ENCODE measurements around the gene PEF1.

DNA sequence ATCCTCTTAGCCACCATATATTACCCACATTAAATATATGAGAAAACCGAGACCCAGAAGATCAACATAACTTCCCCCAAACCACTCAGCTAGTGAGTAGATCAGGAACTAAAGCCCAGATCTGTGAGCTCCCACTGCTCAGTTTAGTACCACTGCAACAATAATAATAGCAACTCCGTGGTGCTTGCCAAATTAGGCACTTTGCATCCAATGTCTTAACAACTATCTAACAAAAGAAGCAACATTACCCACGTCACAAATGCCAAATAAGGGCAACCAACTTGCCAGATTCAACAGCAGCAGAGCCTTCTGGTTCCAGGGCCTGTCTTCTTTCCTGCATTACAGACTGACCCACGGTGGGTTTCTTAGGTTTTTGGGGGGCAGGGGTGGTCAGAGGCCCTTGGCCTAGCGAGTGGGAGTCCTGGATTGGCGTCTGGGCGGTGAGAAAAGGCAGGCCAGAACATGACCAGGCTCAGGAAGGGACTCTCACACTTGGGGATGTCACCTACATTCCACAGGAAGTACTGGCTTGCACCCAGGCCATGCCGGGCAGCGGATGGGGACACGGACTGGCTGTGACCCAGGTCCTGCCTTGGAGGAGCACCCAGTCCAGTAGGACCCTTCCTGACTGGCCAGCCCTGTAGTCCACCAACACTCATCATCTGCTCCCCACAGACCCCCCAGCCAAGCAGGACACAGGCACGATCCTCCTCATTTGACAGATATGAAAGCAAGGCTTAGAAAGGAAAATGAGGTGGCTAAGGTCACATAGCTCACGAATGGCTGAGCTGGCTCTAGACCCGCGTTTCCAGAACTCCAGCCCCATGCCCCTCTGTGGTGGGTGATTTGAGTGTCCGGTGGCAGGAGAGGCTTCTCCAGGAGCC lies 22.6 kb downstream of the PEF1 start:
- TF ChIP-seq, protein P1, sequence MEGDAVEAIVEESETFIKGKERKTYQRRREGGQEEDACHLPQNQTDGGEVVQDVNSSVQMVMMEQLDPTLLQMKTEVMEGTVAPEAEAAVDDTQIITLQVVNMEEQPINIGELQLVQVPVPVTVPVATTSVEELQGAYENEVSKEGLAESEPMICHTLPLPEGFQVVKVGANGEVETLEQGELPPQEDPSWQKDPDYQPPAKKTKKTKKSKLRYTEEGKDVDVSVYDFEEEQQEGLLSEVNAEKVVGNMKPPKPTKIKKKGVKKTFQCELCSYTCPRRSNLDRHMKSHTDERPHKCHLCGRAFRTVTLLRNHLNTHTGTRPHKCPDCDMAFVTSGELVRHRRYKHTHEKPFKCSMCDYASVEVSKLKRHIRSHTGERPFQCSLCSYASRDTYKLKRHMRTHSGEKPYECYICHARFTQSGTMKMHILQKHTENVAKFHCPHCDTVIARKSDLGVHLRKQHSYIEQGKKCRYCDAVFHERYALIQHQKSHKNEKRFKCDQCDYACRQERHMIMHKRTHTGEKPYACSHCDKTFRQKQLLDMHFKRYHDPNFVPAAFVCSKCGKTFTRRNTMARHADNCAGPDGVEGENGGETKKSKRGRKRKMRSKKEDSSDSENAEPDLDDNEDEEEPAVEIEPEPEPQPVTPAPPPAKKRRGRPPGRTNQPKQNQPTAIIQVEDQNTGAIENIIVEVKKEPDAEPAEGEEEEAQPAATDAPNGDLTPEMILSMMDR (IDR thresholded peaks at IDR 0.05) = no peak
- no peak for TF ChIP-seq POLR2AphosphoS5 (IDR thresholded peaks at IDR 0.05; ENCODE audit: insufficient read depth in 1 of 2, low read depth in 1 of 2)

All from vagina (tissue), 2 donors.